ENCODE data around the gene WDR64.

- TF ChIP-seq CTCF (conservative IDR thresholded peaks at IDR 0.05; ENCODE audit: low read depth, low read length) (no peak), EZH2 (IDR thresholded peaks at IDR 0.05; ENCODE audit: borderline replicate concordance, low read depth, low read length, poor library complexity, severe bottlenecking) (no peak)
Observed at GRCh38 chr1:241822846-241823245, 170.8 kb downstream of the WDR64 start.

Measured in A673 (cell line).